Skin of body (tissue), 2 donors: ENCODE data around the gene C5AR1. TPM values are rescaled to one million over a fixed set of nuclear protein-coding genes. Genes with fewer than 3 reads are reported as not detected.
"Not testable (repeated sequence)": the region's sequence is repeated elsewhere in the genome, so short reads cannot be mapped to it uniquely, and the experiment has no call there.

Experiments
- DNase-seq: peaks from one replicate; lab custom pipeline; 2025; lab: John Stamatoyannopoulos, UW
- total RNA-seq: library from RNA; depleted of rRNA; stranded (reverse); fragments of >200 nt; gene quantifications from one replicate; pipeline ENCODE4 v1.2.3, GENCODE V29; 2014

C5AR1 gene
- total RNA-seq, 1 donor from 2014 or later, result 3.3 TPM

GRCh38 chr19:47365455-47365854, 55.8 kb downstream of the C5AR1 start:
- not testable (repeated sequence) for DNase-seq

- DNase-seq, result no peak
Observed at GRCh38 chr19:47370045-47370611, 60.5 kb downstream of the C5AR1 start.

GRCh38 chr19:47371261-47371660, 61.6 kb downstream of the C5AR1 start:
- no peak for DNase-seq

Other genes starting within 250 kb of the C5AR1 start
- gene ZC3H4, start 196.1 kb upstream of the C5AR1 start, total RNA-seq, result 8.0 TPM
- gene SAE1, start 179.0 kb upstream of the C5AR1 start, total RNA-seq, result 55.8 TPM
- 4.3 TPM for gene BBC3, start 78.7 kb upstream of the C5AR1 start, total RNA-seq
- 12.8 TPM for gene CCDC9, start 53.3 kb upstream of the C5AR1 start, total RNA-seq
- 3.1 TPM for gene INAFM1, start 35.0 kb upstream of the C5AR1 start, total RNA-seq
- 1.2 TPM for gene C5AR2, start 22.3 kb downstream of the C5AR1 start, total RNA-seq
- gene DHX34, start 39.5 kb downstream of the C5AR1 start, total RNA-seq, result 8.1 TPM
- gene MEIS3, start 109.7 kb downstream of the C5AR1 start, total RNA-seq, result 12.8 TPM
- 0.39 TPM for gene SLC8A2, start 162.0 kb downstream of the C5AR1 start, total RNA-seq
- gene KPTN, start 174.4 kb downstream of the C5AR1 start, total RNA-seq, result 4.4 TPM
- 52.5 TPM for gene NAPA, start 205.2 kb downstream of the C5AR1 start, total RNA-seq